Stimulated activated CD8-positive, alpha-beta memory T cell treated with anti-CD3 and anti-CD28 coated beads, Interleukin-12 subunit alpha, Interleukin-12 subunit beta, amount 100 ng/mL, for 24 hours (primary cell): Measurements from ENCODE around the gene MRPS9.

Experiments used
- DNase-seq: peaks from one replicate; pipeline ENCODE4 v3.0.0-alpha.2; 2020; ENCODE audit errors: extremely low read depth

MRPS9 gene

DNA sequence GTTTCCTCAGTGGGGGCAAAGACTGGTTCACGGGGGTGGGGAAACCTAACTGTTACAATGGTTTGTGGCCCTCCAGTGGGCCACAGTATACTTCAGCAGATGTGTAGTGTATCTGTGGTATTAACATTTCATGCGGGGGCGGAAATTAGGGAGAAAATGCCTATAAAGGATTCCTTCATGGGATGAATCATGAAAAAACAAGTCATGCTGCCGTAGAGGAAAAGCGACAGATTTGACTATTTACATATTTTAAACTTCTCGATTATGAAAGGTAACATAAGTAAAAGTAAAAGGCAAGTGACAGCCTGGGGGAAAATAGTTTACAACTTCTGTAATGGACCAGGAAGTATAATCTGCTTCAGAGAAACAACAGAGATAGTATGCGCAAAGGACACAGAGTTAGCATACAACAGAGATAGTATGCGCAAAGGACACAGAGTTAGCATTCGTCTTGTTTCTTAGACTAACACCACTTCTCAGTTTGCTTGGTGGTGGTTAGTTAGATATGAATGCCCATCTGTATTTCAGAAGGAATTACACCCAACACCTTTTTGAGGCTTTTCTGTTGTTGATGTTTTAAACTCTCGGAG, 41.1 kb downstream of the MRPS9 start:
- no peak for DNase-seq

DNA sequence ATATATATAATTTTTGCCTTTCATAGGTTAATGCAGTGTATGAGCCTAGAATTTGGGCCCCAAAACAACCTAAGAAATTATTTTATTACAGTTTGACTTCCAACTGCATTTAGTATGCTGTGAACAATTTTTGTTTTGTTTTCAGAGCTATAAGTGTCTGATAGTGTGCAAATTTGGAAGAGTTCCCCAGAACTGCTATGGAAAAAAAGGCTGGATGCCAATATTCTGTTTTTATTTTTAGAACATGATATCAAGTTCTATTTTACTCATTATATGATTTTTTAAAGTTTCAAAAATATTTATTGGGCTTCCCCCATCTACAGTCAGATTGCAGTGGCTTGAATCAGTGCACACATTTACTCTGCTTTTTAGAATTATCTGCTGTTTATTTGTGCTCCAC, 42.6 kb downstream of the MRPS9 start:
- no peak for DNase-seq

DNA sequence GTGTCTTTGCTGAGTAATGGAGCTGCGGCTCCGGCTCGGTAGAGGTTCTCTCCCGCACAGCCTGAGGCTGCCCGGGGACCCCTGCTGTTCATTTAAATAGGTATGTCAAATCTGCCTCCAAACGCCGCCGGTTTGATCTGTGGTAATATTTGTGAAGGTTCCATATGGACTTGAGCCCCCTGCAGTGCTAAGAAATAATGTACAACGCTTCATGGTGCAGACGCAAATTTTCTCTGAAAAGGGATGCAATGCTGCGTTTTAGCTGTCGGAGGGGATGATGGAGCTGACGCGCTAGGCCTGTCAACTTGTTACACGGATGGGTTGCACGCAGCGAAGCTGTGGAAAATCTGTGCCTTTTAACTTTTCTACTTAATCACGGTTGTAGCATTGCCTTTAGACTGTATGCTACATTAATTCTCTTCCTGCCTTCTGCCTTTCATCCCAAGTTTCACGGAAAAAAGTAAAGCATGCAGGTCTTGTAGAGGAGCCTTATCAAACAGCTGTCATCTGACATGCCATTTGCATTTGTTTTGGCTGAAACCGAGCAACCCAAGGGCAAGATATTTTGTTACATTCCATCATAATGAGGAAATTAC, 43.2 kb downstream of the MRPS9 start:
- no peak for DNase-seq

DNA sequence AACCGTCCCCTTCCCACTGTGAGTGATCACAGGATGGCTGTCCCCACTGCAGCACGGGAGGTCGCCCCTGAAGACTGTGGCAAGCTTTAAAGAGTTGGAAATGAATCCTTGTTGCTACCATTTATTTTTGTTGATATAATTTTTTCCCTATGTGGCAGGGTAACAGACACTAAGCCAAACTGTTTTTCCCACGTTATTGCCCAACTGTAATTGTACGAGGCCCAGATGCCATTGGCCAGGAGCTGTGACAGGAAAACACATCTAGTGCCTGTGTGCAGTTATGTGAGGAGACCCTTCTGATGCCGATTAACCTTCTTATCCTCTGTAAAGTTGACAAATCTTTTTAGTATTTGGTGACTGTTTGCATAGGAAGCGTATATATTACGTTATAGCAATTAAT, 44.2 kb downstream of the MRPS9 start:
- DNase-seq = no peak

DNA sequence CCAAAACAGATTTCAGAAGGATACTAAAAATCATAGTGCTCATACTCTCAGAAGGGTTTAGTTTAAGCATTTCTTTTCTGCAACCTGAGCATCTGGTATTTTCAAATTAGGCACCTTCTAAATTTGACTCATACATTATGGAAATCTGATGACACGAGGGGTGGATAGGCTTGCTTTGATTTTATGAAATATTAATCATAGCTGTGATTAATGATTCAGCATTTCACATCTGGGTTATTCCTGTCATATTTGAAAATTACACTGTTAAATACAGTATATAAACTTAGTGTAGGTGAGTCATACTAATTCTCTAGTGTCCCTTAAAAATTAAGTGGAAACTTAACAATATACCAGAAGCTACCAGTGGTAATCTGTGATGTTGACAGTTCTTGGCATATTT, 47.7 kb downstream of the MRPS9 start:
- DNase-seq = no peak

DNA sequence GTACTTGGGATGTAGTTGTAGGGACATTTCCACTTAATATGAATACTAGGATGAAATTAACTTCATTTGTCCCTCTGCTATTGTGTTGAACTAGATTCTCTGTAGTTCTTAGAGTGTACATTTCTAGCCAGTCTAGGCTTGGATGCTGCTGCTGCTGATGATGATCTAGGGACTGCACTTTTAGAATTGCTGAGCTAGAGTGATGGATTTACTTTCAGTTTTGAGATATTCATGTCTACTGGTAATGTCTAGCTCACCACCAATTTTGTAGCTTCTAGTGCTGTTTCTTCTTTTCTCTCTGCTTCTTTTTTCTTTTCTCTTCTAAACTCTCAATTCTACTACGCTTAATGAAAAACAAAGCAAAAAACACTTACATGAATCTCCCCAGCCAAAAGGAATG, 49.4 kb downstream of the MRPS9 start:
- DNase-seq = no peak

DNA sequence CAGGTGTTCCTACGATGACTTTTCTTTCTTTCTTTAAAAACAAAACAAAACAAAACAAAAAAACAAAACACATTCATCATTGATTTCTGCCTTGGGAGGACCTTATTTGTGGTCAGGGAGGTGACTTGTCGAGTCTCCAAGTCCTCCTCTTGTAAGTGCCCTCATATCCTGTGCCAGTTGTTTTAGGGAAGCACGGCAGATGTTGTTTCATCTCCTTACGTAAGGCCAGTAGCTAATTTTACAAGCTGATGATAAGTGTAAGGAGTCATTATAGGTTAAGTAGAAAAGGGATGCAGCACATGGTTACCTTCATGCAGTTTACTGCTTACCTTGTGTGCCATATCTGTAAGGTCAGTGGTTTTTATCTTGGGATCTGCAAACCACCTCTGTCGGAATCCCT, 52.2 kb downstream of the MRPS9 start:
- no peak for DNase-seq

DNA sequence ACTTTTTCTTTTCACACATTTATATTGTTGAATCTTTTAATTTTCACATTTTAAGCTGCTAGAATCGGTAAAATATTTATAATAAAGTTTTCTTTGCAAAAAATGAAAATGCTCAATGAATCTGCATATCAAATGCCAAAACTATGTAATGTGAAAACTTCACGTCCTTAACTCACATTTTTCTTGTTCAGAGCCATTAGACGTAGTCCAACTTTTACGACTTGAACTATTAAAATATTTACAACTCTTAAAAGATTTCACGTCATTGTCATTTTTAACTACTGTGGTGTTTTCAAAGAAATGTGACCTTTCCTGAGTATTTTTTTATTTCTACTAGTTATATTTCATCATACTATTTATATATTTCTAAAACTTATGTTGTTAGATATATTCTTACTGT, 54.9 kb downstream of the MRPS9 start:
- DNase-seq = no peak

DNA sequence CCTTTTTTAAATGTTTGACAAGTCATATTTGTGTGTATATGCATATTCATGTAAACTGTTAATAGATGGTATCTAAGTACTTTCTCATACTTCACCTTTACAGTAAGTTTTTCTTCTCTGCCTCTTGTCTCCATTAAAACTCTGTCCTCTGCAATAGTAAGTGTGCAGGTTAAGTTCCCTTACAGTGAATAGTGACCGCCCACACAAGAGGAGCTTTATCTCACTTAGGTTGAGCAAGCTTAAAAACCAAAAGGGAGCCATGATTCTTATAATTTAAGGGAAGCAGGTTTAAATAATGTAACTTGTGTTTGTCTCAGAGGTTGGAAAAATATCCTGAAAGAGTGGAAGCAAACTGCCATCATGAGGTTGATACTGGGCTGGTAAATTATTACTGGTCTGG, 61.3 kb downstream of the MRPS9 start:
- DNase-seq = no peak

DNA sequence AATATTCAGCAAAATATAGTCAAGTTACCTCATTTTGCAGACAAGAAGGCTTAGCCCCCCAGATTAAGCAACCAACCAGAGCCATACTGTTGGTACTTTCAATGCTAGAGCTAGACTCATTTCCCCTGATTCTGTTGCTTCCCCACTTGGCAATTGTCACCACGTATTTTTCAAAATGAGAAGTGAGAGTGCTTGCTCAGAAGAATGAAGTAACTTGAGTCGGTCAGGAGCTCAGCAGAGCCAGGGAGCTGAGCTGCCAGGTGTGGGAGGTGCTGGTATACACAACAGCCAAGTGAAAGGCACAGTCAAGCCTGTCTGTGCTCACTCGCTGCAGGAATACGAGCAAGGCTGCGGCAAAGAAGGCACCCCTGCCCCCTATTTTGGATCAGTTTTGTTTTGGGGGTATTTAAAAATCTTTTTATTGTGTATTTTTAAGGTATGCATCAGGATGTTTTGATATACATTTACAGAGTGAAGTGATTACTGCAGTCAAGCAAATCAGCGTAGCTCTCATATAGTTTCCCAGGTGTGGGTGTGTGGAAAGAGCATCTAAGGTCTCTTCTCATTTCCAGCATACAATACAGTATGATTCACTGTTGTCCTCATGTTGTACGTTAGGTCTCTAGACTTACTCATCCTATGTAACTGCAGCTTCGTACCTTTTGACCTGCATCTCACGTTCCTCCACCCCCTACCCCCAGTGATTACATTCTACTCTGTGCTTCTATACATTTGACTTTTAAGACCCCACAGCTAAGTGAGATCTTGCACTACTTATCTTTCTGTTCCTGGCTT, 62.4 kb downstream of the MRPS9 start:
- DNase-seq = no peak

DNA sequence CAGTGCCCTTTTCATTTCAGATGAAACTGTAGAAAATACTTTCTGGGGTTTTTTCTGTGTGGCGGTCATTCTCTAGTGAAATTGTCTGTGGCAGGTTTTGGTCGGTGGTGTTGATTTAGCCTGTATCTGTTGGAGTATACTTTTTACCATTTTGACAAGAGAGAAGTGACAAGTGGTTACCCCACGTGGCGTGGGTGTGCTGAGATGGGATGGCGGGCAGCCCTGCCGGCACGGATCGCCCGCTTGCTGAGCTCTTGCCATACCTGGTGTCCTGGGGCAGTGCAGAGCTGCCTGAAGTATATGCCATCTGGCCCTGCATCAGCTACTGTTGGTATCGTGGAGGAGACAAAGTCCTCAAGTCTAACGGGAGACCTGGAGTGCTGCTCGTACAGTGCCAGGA, 64.1 kb downstream of the MRPS9 start:
- no peak for DNase-seq

DNA sequence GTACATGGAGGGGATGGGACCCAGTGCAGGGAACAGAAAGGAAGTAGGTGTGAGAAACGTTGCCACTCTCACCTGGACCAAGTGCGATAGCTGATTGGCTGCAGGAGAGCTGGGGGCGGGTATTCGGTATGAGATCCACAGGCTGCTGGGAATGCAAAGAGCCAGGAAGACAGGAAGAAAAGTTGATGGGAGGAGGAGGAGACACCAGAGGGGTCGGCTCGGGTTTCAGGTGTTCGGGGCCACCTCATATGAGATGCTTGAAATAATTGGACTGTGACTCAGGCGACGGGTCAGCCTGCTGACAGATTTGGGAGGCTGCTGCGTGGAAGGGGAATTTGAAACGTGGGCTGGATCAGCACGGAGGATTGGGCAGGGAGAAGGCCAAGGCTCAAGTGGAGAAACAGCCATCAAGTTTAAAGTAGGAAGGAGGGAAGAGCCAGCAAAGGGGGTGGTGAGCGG, 65.1 kb downstream of the MRPS9 start:
- no peak for DNase-seq

DNA sequence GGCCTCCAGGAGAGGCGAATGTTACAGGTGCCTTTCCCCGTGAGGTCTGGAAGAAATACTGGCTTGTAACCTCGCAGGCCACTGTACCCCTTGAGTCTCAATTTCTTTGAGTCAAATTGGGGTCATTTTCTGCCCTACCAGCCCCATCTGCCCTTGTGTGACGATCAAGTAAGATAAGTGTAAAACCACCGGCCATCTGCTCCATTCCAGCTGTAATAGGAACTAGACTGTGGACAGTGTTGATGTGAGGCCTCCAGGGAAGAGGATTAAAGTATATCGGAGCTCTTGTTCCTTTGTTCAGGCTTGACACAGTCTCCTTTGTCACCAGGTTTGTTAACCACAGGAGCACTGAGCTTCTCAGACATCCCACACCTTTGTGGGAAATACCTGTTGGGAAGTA, 65.6 kb downstream of the MRPS9 start:
- no peak for DNase-seq

DNA sequence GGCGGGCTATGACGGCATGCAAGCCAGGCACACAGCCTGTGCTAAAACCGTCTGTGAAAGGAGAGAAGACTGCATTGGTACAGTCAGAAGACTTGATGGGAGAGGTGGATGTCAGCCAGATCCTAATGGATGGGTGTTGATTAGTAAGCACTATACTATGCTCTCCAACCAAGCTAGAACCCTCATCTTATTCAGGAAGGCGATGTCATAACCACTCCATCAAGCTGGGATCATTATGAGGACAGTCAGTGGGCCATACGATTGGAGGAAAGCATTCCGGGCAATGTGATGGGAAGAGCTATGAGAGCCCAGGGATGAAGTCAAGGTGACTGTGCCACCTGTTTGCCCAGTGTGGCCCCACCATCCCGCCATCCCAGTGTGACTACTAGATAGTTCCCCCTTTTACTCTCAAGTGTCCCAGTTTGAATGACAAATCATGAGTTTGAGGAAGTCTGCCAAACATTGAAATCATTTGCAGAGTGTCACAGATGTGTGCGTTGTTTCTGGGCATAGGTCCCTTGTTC, 66.4 kb downstream of the MRPS9 start:
- no peak for DNase-seq

DNA sequence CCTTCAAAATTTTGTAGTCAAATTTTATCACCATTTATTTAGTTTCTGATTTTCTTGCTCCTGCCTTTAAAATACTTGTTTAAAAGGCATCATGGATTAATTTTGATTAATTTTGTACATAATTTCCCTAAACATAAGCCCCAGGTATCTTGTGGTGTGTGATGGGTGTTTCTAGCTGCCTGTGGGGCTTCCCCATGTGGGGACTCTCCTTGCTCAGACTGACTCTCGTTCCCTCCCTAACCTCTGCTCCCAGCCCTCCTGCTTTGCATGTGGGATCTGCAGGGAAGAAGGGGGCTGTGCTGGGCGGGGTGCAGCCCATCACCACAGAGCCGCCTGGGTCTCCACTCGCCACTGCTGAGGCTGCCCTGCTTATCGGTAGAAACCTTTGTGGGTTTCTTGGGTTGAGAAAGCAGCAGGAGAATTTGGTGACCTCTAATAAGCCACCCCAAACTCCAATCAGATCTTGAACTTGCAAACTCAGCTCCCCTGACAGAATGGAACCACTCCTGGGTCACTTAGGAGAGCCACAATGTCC, 72.5 kb downstream of the MRPS9 start:
- DNase-seq = no peak

DNA sequence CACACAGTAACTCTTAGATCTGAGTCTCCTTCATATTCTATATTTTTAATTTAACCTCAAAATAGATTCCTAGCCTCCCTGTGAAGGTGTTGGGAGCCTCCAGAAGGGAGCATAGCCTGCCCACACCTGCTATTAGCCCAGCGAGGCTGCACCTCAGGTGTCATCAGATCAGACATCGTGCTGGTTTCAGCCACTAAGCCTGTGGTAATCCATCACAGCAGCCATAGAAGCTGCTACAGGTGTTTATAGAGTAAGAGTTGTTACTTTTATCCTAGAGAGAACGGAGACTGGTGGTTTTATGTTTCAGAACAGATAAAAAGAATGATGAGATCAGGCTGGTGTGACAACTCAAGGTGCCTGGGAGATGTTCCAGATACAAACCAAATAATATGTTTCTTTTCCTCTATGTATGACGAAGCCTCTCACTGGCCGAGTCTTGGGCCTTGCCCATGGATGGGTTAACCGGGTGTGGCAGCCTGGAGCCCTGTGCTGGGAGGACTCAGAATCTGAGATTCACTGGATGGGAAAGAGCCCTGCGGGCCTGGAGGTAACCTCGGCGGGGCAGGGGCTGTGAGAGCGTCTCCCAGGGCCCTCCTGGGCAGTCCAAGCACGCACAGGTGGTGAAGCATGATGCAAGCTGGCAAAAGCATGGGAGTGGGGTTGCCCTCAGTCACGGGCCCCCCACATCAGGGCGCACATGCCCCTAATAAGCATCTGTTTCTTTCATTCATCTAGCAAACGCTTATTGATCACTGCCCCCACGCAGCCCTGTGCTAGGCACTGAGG, 73.7 kb downstream of the MRPS9 start:
- no peak for DNase-seq

DNA sequence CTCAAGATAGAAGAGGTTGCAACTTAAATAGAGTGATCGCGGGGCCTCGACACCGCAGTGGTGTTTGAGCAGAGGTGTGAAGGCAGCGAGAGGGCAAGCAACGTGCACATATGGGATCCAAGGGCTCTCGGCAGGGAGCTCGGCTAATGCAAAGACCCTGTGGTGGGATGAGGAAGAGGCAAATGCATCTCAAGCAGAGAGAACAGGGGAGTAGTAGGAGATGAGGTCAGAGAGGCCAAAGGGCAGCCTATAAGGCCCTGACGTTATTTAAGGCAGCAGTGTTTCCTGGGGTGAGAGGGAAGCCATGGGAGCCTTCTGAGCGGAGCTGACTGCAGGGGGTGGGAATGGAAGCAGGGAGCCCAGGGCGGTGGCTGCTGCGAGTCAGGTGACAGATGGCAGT, 74.5 kb downstream of the MRPS9 start:
- no peak for DNase-seq

DNA sequence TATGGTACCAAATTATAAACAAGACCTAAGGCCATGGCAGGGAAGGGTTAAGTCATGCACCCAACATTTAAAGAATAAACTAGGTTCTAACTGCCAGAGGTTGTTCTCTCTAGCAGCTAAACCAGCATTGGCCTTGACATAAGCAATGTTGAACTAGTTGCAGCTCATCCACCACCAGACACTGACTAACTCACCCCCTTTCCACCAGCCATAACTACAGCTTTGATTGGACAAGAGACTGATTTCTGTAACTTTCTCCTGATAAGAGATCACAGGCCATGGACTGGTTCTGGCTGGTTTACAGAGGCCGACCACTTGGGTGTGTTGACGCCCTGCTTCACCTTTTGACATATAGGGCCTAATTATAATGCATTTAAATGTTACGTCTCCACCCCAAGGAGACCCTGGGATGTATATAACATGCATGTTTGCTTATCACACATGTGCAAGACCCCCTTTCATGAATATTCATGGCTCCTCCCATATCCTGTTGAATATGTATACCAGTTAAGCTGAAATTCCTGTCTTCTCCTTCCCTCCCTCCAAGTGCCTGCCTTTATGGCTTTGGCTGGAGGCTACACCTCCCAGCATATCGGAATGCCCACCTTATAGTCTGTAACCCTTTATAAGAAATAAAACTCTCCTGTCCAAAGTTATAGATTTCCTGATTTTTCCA, 75.9 kb downstream of the MRPS9 start:
- no peak for DNase-seq

DNA sequence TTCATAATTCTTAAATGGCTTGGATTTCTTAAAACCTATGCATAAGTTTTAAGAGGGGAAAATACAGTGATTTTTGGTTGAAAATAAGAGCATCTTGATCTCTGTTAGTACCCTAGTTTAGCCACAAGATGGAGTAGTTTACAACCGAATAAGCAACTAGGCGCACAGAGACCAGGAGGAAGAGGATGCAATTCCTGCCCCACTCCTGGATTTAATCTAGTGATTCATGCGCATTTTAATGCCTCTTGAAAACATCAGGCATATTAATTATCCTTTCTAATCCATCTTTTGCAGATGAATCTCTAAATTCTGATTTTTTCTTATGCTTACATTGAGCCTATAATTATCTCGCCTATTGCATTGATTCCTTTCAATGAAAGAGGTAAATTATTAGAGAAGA, 76.7 kb downstream of the MRPS9 start:
- DNase-seq = no peak

DNA sequence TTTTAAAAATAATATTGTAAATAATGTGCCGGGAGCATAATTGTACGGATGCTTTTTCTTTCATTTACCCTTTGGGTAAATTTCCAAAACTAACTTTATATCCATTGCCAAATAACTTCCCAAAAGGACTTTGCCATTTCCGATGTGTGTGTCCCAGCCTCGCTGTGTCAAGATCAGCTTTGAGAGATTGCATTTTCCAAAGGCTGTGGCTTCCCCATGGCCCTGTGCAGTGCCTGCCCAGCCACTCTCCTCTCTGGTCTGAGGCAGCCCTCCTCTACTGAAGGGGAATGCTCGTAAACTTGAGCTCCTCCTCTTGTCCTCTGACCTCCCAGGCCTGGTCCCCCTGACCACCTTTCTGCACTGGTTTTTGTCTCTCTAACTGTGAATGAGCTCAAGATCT, 78.5 kb downstream of the MRPS9 start:
- no peak for DNase-seq

DNA sequence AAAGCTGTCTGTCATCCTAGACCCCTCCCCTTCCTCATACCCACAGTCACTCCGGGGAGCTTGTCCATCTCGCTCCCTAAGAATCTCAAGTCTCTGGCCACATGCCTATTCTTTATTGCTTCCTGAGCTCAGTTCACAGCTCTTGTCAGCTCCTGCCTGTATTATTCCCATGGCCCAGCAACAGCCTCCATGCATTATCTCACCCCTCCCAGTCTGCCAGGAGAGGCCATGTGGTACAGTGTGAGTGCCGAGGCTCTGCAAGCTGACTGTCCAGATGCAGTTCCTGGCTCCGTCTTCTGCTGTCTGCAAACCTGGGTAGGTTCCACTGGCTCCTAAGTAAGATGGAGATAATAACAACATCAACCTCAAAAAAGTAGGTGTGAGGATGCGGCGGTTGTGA, 79.7 kb downstream of the MRPS9 start:
- no peak for DNase-seq
